ENCODE results near the gene COG7. TPM values are rescaled to one million over a fixed set of nuclear protein-coding genes. Genes with fewer than 3 reads are reported as not detected.

COG7 gene
- total and polyA plus RNA-seq, 2 of the 13 experiments (the other 11 are each of a cell fraction or from before 2014, with no cell fraction given): 12.6 to 54.5 TPM

- TF ChIP-seq ARID3A (IDR thresholded peaks at IDR 0.05; ENCODE audit: low read depth, low read length) (no peak), MIXL1 (CRISPR knock-in tag; IDR thresholded peaks at IDR 0.05) (no peak), REST (IDR thresholded peaks at IDR 0.05; ENCODE audit: borderline replicate concordance in 1 of 2, low read depth in 1 of 2, low read length in 2 of 2) (no peak), SAP130 (CRISPR knock-in tag; IDR thresholded peaks at IDR 0.05; ENCODE audit: low read depth) (no peak), KAT8 (CRISPR knock-in tag; IDR thresholded peaks at IDR 0.05) (no peak)
Measured at GRCh38 chr16:23436951-23437350, 16.0 kb downstream of the COG7 start (continued).

GRCh38 chr16:23435500-23435899 lies 17.5 kb downstream of the COG7 start:
- H4K20me1 ChIP-seq (ENCODE audit: insufficient read depth, low read length): peaks cover 15% of the 10 kb centered on the region
- no TSS peak for BruUV-seq (replicated peaks)
- peaks cover 17 to 61% of the 10 kb centered on the region in 2 experiments for H3K36me3 ChIP-seq (replicated peaks in 1 of 2; ENCODE audit: control insufficient read depth in 1 of 2, insufficient read depth in 2 of 2, low read length in 2 of 2)
- no peak overlapping the region for H3K9ac ChIP-seq (ENCODE audit: insufficient read depth, low read depth, low read length)
- H3K79me2 ChIP-seq (ENCODE audit: insufficient read depth, low read length): no peaks in the 10 kb centered on the region
- H3K9me3 ChIP-seq (ENCODE audit: low read length): no peaks in the 10 kb centered on the region
- CTCF ChIA-PET (ENCODE audit: low intra/inter-chr PET ratio, low total read pairs): interaction anchor here (0.7 to 7.5 kb wide), 7 partner anchors 12 to 537 kb away, joined by 3 to 251 read pairs (median 10); partner anchors contain the start of genes COG7, NDUFAB1 and SCNN1G
- POLR2A ChIA-PET: no interaction called here
- ATAC-seq: peak; percentile 98
- no peak overlapping the region for H3K4me2 ChIP-seq (ENCODE audit: low read depth, low read length)
- no peak overlapping the region for H2AFZ ChIP-seq (ENCODE audit: low read length)
- H3K4me1 ChIP-seq (ENCODE audit: insufficient read depth, low read length): no peaks in the 10 kb centered on the region
- H3K4me3 ChIP-seq (replicated peaks in 1 of 3; ENCODE audit: insufficient read depth in 1 of 3, low read depth in 2 of 3, low read length in 3 of 3): no peak overlapping the region
- FAIRE-seq: peak; percentile 72
- intact Hi-C loops (cut with micrococcal nuclease; ENCODE audit: unreplicated experiment): loop anchor here (10.0 kb wide), 2 partner anchors 141 to 351 kb away; no protein-coding TSS in a partner anchor
- H3K27me3 ChIP-seq (ENCODE audit: control insufficient read depth in 1 of 2, insufficient read depth in 2 of 2, low read length in 2 of 2): no peaks in the 10 kb centered on the region
- in situ Hi-C loops (cut with HindIII; ENCODE audit: extremely low pct_ligation_motif_present, low pct_unique_long_range_greater_than_20kb): loop anchor here (10.0 kb wide), 1 partner anchor 531 kb away; no protein-coding TSS in a partner anchor
- no peak overlapping the region for H3K27ac ChIP-seq (ENCODE audit: extremely low read length, insufficient read depth, low read length)
- peak; percentile 77 for DNase-seq (ENCODE audit: low spot score)
- WGBS (ENCODE audit: low lambda C conversion rate): 45% methylated on average over 6 of the region's 6 CpGs
- TF ChIP-seq ZNF572 (CRISPR knock-in tag; IDR thresholded peaks at IDR 0.05) (no peak), SSRP1 (CRISPR knock-in tag; IDR thresholded peaks at IDR 0.05) (0 out of 2 replicates have a peak, but pooled peaks have one; percentile 56), ZBTB8A (CRISPR knock-in tag; IDR thresholded peaks at IDR 0.05; ENCODE audit: borderline replicate concordance, low read depth) (no peak), ZNF570 (CRISPR knock-in tag; IDR thresholded peaks at IDR 0.05; ENCODE audit: borderline replicate concordance) (no peak), TAF15 (IDR thresholded peaks at IDR 0.05; ENCODE audit: low read depth, low read length, poor library complexity, severe bottlenecking) (no peak), NONO (IDR thresholded peaks at IDR 0.05) (no peak), NONO (CRISPR knock-in tag; conservative IDR thresholded peaks at IDR 0.05) (no peak), THAP11 (CRISPR knock-in tag; IDR thresholded peaks at IDR 0.05) (0 out of 2 replicates have a peak, but pooled peaks have one; percentile 19), MEIS2 (CRISPR knock-in tag; IDR thresholded peaks at IDR 0.05) (peak; percentile 57; the same call in 1 of the 2 replicates), ZNF720 (CRISPR knock-in tag; IDR thresholded peaks at IDR 0.05) (no peak), NR2F6 (IDR thresholded peaks at IDR 0.05) (no peak), NR2F6 (CRISPR knock-in tag; IDR thresholded peaks at IDR 0.05) (0 out of 2 replicates have a peak, but pooled peaks have one; percentile 19), NCOA1 (CRISPR knock-in tag; IDR thresholded peaks at IDR 0.05) (no peak), RAD21 (CRISPR knock-in tag; IDR thresholded peaks at IDR 0.05) (peak; percentile 72)
- TF ChIP-seq, protein P1, sequence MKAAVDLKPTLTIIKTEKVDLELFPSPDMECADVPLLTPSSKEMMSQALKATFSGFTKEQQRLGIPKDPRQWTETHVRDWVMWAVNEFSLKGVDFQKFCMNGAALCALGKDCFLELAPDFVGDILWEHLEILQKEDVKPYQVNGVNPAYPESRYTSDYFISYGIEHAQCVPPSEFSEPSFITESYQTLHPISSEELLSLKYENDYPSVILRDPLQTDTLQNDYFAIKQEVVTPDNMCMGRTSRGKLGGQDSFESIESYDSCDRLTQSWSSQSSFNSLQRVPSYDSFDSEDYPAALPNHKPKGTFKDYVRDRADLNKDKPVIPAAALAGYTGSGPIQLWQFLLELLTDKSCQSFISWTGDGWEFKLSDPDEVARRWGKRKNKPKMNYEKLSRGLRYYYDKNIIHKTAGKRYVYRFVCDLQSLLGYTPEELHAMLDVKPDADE (CRISPR knock-in tag; IDR thresholded peaks at IDR 0.05): no peak

All from HepG2 (cell line).